ENCODE data around the gene ABR. TPM values are rescaled to one million over a fixed set of nuclear protein-coding genes. Genes with fewer than 3 reads are reported as not detected.

ABR gene
- total RNA-seq, 1 donor from 2014 or later: 70.9 TPM

- H3K79me2 ChIP-seq (ENCODE audit: insufficient read depth, low read length): no peaks in the 10 kb centered on the region
- peaks cover 21% of the 10 kb centered on the region for H3K4me1 ChIP-seq (ENCODE audit: insufficient read depth, low read length)
- Mint-ChIP-seq H3K4me1 (ENCODE audit: low read depth, unreplicated experiment) (peaks cover 4% of the 10 kb centered on the region), H3K4me3 (ENCODE audit: unreplicated experiment) (no peak overlapping the region), H3K9me3 (ENCODE audit: unreplicated experiment) (no peaks in the 10 kb centered on the region), H3K36me3 (ENCODE audit: low read depth, unreplicated experiment) (peaks cover 15% of the 10 kb centered on the region), H3K27me3 (ENCODE audit: low read depth, unreplicated experiment) (no peaks in the 10 kb centered on the region), H3K27ac (ENCODE audit: unreplicated experiment) (no peak overlapping the region)
- peaks cover 42% of the 10 kb centered on the region for H4K20me1 ChIP-seq (ENCODE audit: insufficient read depth, low read length)
- no peak for FAIRE-seq
- H2AFZ ChIP-seq (ENCODE audit: low read depth, low read length): no peak overlapping the region
- H3K36me3 ChIP-seq (ENCODE audit: insufficient read depth, low read length): peaks cover 4% of the 10 kb centered on the region
- H3K27me3 ChIP-seq (ENCODE audit: insufficient read depth, low read length): no peaks in the 10 kb centered on the region
- no peak overlapping the region for H3K9ac ChIP-seq (ENCODE audit: low read length)
- H3K4me2 ChIP-seq (ENCODE audit: low read length): no peak overlapping the region
- H3K9me3 ChIP-seq (ENCODE audit: insufficient read depth, low read depth, low read length): no peaks in the 10 kb centered on the region
- H3K27ac ChIP-seq (ENCODE audit: low read depth, low read length): no peak overlapping the region
- no peak for TF ChIP-seq CTCF (IDR thresholded peaks at IDR 0.05; ENCODE audit: insufficient read depth, low read depth, low read length)
- TF ChIP-seq EZH2 (IDR thresholded peaks at IDR 0.05; ENCODE audit: insufficient read depth, low read length): no peak
- no peak overlapping the region for H3K4me3 ChIP-seq (ENCODE audit: insufficient read depth, low read depth, low read length)
- no peak for DNase-seq (ENCODE audit: low read depth)
These were observed 171.6 kb downstream of the ABR start for GRCh38 chr17:1008008-1008761.

- H3K4me2 ChIP-seq (ENCODE audit: low read length): no peak overlapping the region
- no peaks in the 10 kb centered on the region for H3K27me3 Mint-ChIP-seq (ENCODE audit: low read depth, unreplicated experiment)
- no peak overlapping the region for H3K4me3 Mint-ChIP-seq (ENCODE audit: unreplicated experiment)
- no peak overlapping the region for H3K4me3 ChIP-seq (ENCODE audit: insufficient read depth, low read depth, low read length)
- peaks cover 6% of the 10 kb centered on the region for H3K4me1 Mint-ChIP-seq (ENCODE audit: low read depth, unreplicated experiment)
- H2AFZ ChIP-seq (ENCODE audit: low read depth, low read length): no peak overlapping the region
- peaks cover 4% of the 10 kb centered on the region for H3K36me3 ChIP-seq (ENCODE audit: insufficient read depth, low read length)
- no peaks in the 10 kb centered on the region for H3K79me2 ChIP-seq (ENCODE audit: insufficient read depth, low read length)
- H3K27ac ChIP-seq (ENCODE audit: low read depth, low read length): no peak overlapping the region
- H3K27me3 ChIP-seq (ENCODE audit: insufficient read depth, low read length): no peaks in the 10 kb centered on the region
- H3K27ac Mint-ChIP-seq (ENCODE audit: unreplicated experiment): no peak overlapping the region
- peaks cover 48% of the 10 kb centered on the region for H4K20me1 ChIP-seq (ENCODE audit: insufficient read depth, low read length)
- H3K36me3 Mint-ChIP-seq (ENCODE audit: low read depth, unreplicated experiment): peaks cover 14% of the 10 kb centered on the region
- DNase-seq (ENCODE audit: low read depth) (no peak), FAIRE-seq (no peak)
- H3K9ac ChIP-seq (ENCODE audit: low read length): no peak overlapping the region
- no peaks in the 10 kb centered on the region for H3K9me3 ChIP-seq (ENCODE audit: insufficient read depth, low read depth, low read length)
- TF ChIP-seq EZH2 (IDR thresholded peaks at IDR 0.05; ENCODE audit: insufficient read depth, low read length) (no peak), CTCF (IDR thresholded peaks at IDR 0.05; ENCODE audit: insufficient read depth, low read depth, low read length) (no peak)
- H3K4me1 ChIP-seq (ENCODE audit: insufficient read depth, low read length): peaks cover 28% of the 10 kb centered on the region
- no peaks in the 10 kb centered on the region for H3K9me3 Mint-ChIP-seq (ENCODE audit: unreplicated experiment)
These were observed 172.3 kb downstream of the ABR start for GRCh38 chr17:1007310-1008007.

Data from astrocyte (in vitro differentiated cells and primary cell).